ENCODE measurements around the gene CEP78. TPM values are rescaled to one million over a fixed set of nuclear protein-coding genes. Genes with fewer than 3 reads are reported as not detected.
"Not testable (repeated sequence)": the region's sequence is repeated elsewhere in the genome, so short reads cannot be mapped to it uniquely, and the experiment has no call there.

CEP78 gene
- total and polyA plus RNA-seq, 2 donors from 2014 or later: 7.5 to 8.9 TPM

DNA sequence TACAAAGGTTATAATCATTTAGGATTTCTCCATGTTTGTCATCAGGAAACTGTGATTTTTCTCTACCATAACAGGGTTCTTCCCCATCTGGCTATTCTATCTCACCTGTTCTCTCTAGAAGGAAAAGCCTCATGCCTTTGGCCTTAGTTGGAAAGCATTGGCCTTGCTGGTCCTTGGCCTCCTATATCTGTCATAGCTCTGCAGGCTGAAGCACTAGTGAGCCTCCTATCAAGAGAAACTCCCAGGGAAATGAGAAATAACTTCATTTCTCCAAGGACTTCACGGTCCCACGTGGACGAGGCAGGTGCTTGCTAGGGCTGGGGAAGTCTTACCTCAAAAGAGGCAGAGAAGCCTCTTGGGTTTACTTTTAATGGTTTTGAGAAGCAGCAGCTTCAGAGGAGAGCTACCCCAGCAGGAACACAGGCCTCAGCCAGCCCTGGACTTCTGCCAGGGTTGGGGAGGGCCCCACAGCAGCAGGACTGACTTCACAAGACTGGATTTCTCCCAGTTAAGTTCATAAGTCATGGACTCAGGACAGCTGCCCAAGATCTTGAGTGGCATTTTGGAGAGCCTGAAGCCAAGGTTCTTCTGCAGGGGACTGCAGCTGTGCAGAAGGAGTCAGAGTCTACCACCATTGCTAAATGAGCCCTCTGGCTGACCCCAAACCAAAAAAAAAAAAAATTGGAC is 45.2 kb downstream of the CEP78 start:
- FAIRE-seq: no peak
- Histone ChIP-seq H3K36me3 (ENCODE audit: control insufficient read depth in 2 of 3, insufficient read depth in 3 of 3, low read length in 3 of 3) (no peaks in the 10 kb centered on the region), H3K9ac (ENCODE audit: low read length in 3 of 3) (no peak overlapping the region), H3K4me1 (ENCODE audit: control insufficient read depth in 2 of 3, insufficient read depth in 2 of 3, low read depth in 1 of 3, low read length in 3 of 3) (peaks cover 0 to 7% (median 6%) of the 10 kb centered on the region in 3 donors), H3K27ac (ENCODE audit: low read depth in 2 of 2, low read length in 2 of 2) (no peak overlapping the region), H3K4me3 (ENCODE audit: low read length in 3 of 3) (no peak overlapping the region), H3K27me3 (ENCODE audit: control insufficient read depth, insufficient read depth, low read length) (no peaks in the 10 kb centered on the region), H3K9me3 (ENCODE audit: control insufficient read depth in 2 of 3, insufficient read depth in 1 of 3, low read length in 3 of 3) (no peaks in the 10 kb centered on the region)
- intact Hi-C loops (cut with DNase I): no loop called here
- TF ChIP-seq, protein P1, sequence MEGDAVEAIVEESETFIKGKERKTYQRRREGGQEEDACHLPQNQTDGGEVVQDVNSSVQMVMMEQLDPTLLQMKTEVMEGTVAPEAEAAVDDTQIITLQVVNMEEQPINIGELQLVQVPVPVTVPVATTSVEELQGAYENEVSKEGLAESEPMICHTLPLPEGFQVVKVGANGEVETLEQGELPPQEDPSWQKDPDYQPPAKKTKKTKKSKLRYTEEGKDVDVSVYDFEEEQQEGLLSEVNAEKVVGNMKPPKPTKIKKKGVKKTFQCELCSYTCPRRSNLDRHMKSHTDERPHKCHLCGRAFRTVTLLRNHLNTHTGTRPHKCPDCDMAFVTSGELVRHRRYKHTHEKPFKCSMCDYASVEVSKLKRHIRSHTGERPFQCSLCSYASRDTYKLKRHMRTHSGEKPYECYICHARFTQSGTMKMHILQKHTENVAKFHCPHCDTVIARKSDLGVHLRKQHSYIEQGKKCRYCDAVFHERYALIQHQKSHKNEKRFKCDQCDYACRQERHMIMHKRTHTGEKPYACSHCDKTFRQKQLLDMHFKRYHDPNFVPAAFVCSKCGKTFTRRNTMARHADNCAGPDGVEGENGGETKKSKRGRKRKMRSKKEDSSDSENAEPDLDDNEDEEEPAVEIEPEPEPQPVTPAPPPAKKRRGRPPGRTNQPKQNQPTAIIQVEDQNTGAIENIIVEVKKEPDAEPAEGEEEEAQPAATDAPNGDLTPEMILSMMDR (IDR thresholded peaks at IDR 0.05; ENCODE audit: borderline replicate concordance, extremely low read depth, insufficient read depth): no peak
- DNase-seq: peak; percentile 58 to 94 (median 83)

DNA sequence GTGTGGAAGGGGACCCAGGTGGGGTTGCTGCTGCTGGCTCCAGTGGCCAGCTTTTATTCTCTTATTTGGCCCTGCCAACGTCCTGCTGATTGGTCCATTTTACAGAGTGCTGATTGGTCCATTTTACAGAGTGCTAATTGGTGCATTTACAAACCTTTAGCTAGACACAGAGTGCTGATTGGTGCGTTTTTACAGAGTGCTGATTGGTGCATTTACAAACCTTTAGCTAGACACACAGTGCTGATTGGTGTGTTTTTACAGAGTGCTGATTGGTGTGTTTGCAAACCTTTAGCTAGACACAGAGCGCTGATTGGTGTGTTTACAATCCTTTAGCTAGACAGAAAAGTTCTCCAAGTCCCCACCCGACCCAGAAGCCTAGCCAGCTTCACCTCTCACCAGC is 48.3 kb downstream of the CEP78 start:
- DNase-seq; intact Hi-C loops (cut with DNase I); FAIRE-seq; H3K9me3 ChIP-seq (ENCODE audit: control insufficient read depth in 2 of 3, insufficient read depth in 1 of 3, low read length in 3 of 3); H3K36me3 ChIP-seq (ENCODE audit: control insufficient read depth in 2 of 3, insufficient read depth in 3 of 3, low read length in 3 of 3); H3K4me3 ChIP-seq (ENCODE audit: low read length in 3 of 3); H3K27me3 ChIP-seq (ENCODE audit: control insufficient read depth, insufficient read depth, low read length); H3K27ac ChIP-seq (ENCODE audit: low read depth in 2 of 2, low read length in 2 of 2); H3K9ac ChIP-seq (ENCODE audit: low read length in 3 of 3): not testable (repeated sequence)
- H3K4me1 ChIP-seq (ENCODE audit: control insufficient read depth in 2 of 3, insufficient read depth in 2 of 3, low read depth in 1 of 3, low read length in 3 of 3): peaks cover 0 to 10% (median 6%) of the 10 kb centered on the region in 3 donors

DNA sequence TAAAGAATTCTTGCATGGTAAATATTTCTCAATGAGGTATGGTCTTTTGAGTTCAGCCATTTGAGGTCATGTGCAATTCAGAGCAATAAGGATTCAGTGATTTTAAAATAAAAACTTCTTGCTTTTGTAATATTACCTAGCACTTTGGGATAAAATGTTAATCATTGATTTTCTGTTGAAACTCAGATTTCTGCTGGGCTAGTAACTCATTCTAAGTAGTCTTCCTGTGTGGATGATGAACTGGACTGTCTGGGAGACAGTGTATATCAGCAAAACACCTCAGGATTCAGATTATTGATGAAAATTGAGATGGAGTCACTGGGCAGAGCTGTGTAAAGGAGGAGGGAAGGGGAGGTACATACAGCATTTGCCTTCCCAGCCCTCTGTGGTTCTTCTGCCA is 50.2 kb downstream of the CEP78 start:
- no peak overlapping the region for H3K9ac ChIP-seq (ENCODE audit: low read length in 3 of 3)
- no peaks in the 10 kb centered on the region for H3K27me3 ChIP-seq (ENCODE audit: control insufficient read depth, insufficient read depth, low read length)
- no peak for FAIRE-seq
- no peaks in the 10 kb centered on the region for H3K9me3 ChIP-seq (ENCODE audit: control insufficient read depth in 2 of 3, insufficient read depth in 1 of 3, low read length in 3 of 3)
- H3K36me3 ChIP-seq (ENCODE audit: control insufficient read depth in 2 of 3, insufficient read depth in 3 of 3, low read length in 3 of 3): no peaks in the 10 kb centered on the region
- H3K27ac ChIP-seq (ENCODE audit: low read depth in 2 of 2, low read length in 2 of 2): no peak overlapping the region
- H3K4me1 ChIP-seq (ENCODE audit: control insufficient read depth in 2 of 3, insufficient read depth in 2 of 3, low read depth in 1 of 3, low read length in 3 of 3): peaks cover 1 to 10% (median 6%) of the 10 kb centered on the region in 3 donors
- no peak overlapping the region for H3K4me3 ChIP-seq (ENCODE audit: low read length in 3 of 3)
- DNase-seq: no peak
- intact Hi-C loops (cut with DNase I): no loop called here
- TF ChIP-seq, protein P1 (IDR thresholded peaks at IDR 0.05; ENCODE audit: borderline replicate concordance, extremely low read depth, insufficient read depth): no peak

DNA sequence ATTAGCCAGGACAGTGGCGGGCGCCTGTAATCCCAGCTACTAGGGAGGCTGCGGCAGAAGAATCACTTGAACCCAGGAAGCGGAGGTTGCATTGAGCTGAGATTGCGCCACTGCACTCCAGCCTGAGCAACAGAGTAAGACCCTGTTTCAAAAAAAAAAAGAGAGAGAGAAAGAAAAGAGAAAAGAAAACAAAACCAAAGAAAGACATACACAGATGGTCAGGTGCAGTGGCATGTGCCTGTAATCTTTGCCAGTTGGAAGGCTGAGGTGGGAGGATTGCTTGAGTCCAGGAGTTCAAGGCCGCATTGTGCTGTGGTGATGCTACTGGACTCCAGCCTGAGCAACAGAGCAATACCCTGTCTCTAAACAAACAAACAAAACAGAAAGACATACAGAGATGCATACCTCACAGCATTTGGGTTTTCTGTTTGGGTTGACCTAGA is 51.1 kb downstream of the CEP78 start:
- Histone ChIP-seq H3K9me3 (ENCODE audit: control insufficient read depth in 2 of 3, insufficient read depth in 1 of 3, low read length in 3 of 3) (no peaks in the 10 kb centered on the region), H3K36me3 (ENCODE audit: control insufficient read depth in 2 of 3, insufficient read depth in 3 of 3, low read length in 3 of 3) (no peaks in the 10 kb centered on the region), H3K4me3 (ENCODE audit: low read length in 3 of 3) (no peak overlapping the region), H3K4me1 (ENCODE audit: control insufficient read depth in 2 of 3, insufficient read depth in 2 of 3, low read depth in 1 of 3, low read length in 3 of 3) (peaks cover 3 to 10% (median 4%) of the 10 kb centered on the region in 3 donors), H3K27me3 (ENCODE audit: control insufficient read depth, insufficient read depth, low read length) (no peaks in the 10 kb centered on the region), H3K27ac (ENCODE audit: low read depth in 2 of 2, low read length in 2 of 2) (no peak overlapping the region), H3K9ac (ENCODE audit: low read length in 3 of 3) (no peak overlapping the region)
- intact Hi-C loops (cut with DNase I): no loop called here
- no peak for FAIRE-seq
- TF ChIP-seq, protein P1 (IDR thresholded peaks at IDR 0.05; ENCODE audit: borderline replicate concordance, extremely low read depth, insufficient read depth): no peak
- DNase-seq: no peak

Measured in kidney (tissue), 14 donors.